ENCODE measurements around the gene PATJ. TPM values are rescaled to one million over a fixed set of nuclear protein-coding genes. Genes with fewer than 3 reads are reported as not detected.

Gene PATJ
- total and polyA plus RNA-seq, 2 of the 13 experiments (the other 11 are each of a cell fraction or from before 2014, with no cell fraction given), result 6.2 to 16.8 TPM

GRCh38 chr1:61724813-61725694, 17.2 kb upstream of the PATJ start, which contains the start of gene TM2D1 (continued):
- peak; percentile 99 for TF ChIP-seq YY1 (IDR thresholded peaks at IDR 0.05; ENCODE audit: insufficient read depth, insufficient replicate concordance, low read depth, low read length)
- TF ChIP-seq ZNF180 (CRISPR knock-in tag; IDR thresholded peaks at IDR 0.05; ENCODE audit: borderline replicate concordance, low read depth), result no peak
- TF ChIP-seq ZNF891 (CRISPR knock-in tag; IDR thresholded peaks at IDR 0.05), result peak; percentile 83
- TF ChIP-seq RFXANK (CRISPR knock-in tag; IDR thresholded peaks at IDR 0.05), result no peak
- peak; percentile 94 for TF ChIP-seq BRD4 (CRISPR knock-in tag; IDR thresholded peaks at IDR 0.05)
- peak; percentile 92; the same call in 1 of the 2 replicates for TF ChIP-seq ZNF619 (CRISPR knock-in tag; IDR thresholded peaks at IDR 0.05)
- TF ChIP-seq CC2D1A (CRISPR knock-in tag; IDR thresholded peaks at IDR 0.05), result 0 out of 2 replicates have a peak, but pooled peaks have one; percentile 82
- no peak for TF ChIP-seq HNF4A (CRISPR knock-in tag; IDR thresholded peaks at IDR 0.05)
- TF ChIP-seq HNRNPUL1 (IDR thresholded peaks at IDR 0.05; ENCODE audit: low read depth, low read length), result no peak
- peak; percentile 95 for TF ChIP-seq POLR2AphosphoS5 (IDR thresholded peaks at IDR 0.05; ENCODE audit: low read depth, low read length)
- TF ChIP-seq HOXD1 (CRISPR knock-in tag; IDR thresholded peaks at IDR 0.05), result no peak; the same call in 1 of the 2 replicates
- TF ChIP-seq HNRNPH1 (optimal IDR thresholded peaks at IDR 0.05; ENCODE audit: low read depth, low read length), result no peak
- TF ChIP-seq CSRNP1 (CRISPR knock-in tag; IDR thresholded peaks at IDR 0.05), result no peak; the same call in 1 of the 2 replicates
- 0 out of 2 replicates have a peak, but pooled peaks have one; percentile 23 for TF ChIP-seq ZFP90 (CRISPR knock-in tag; IDR thresholded peaks at IDR 0.05; ENCODE audit: borderline replicate concordance)
- TF ChIP-seq ATRX (CRISPR knock-in tag; IDR thresholded peaks at IDR 0.05; ENCODE audit: borderline replicate concordance), result no peak
- TF ChIP-seq ZNF570 (CRISPR knock-in tag; IDR thresholded peaks at IDR 0.05; ENCODE audit: borderline replicate concordance), result 0 out of 2 replicates have a peak, but pooled peaks have one; percentile 61
- no peak for TF ChIP-seq ZNF282 (IDR thresholded peaks at IDR 0.05; ENCODE audit: partially characterized antibody)
- 0 out of 2 replicates have a peak, but pooled peaks have one; percentile 56 for TF ChIP-seq CBFB (CRISPR knock-in tag; IDR thresholded peaks at IDR 0.05)
- TF ChIP-seq ATM (IDR thresholded peaks at IDR 0.05; ENCODE audit: borderline replicate concordance), result no peak
- peak; percentile 89; the same call in 1 of the 2 replicates for TF ChIP-seq DMAP1 (CRISPR knock-in tag; IDR thresholded peaks at IDR 0.05)
- TF ChIP-seq SAFB2 (CRISPR knock-in tag; IDR thresholded peaks at IDR 0.05; ENCODE audit: borderline replicate concordance, low read depth), result 0 out of 2 replicates have a peak, but pooled peaks have one; percentile 69
- TF ChIP-seq NRL (CRISPR knock-in tag; IDR thresholded peaks at IDR 0.05; ENCODE audit: borderline replicate concordance), result peak; percentile 97
- TF ChIP-seq STAT6 (CRISPR knock-in tag; IDR thresholded peaks at IDR 0.05; ENCODE audit: borderline replicate concordance), result no peak
- peak; percentile 87; the same call in 1 of the 2 replicates for TF ChIP-seq ZNF275 (CRISPR knock-in tag; IDR thresholded peaks at IDR 0.05; ENCODE audit: borderline replicate concordance)
- no peak for TF ChIP-seq NCOR1 (IDR thresholded peaks at IDR 0.05; ENCODE audit: borderline replicate concordance, low read length)
